GM23248 (cell line): Measurements from ENCODE around the gene ZNF76. TPM values are rescaled to one million over a fixed set of nuclear protein-coding genes. Genes with fewer than 3 reads are reported as not detected.

Source experiments
- DNase-seq: peaks from one replicate; pipeline ENCODE4 v3.0.0-alpha.2; 2015
- H2AFZ ChIP-seq: fragments of 200-600 bp; sonication (generic); 2 replicates; pipeline ENCODE4 v1.6.1; 2016; ENCODE audit warnings: antibody characterized with exemption
- H3F3A ChIP-seq: fragments of 200-600 bp; sonication (generic); 2 replicates; pipeline ENCODE4 v1.6.1; 2016; ENCODE audit warnings: mild to moderate bottlenecking, antibody characterized with exemption, mixed run types; ENCODE audit not compliant: insufficient read depth
- H3K27ac ChIP-seq: fragments of 200-600 bp; sonication (generic); 2 replicates; pipeline ENCODE4 v1.5.1; 2016; ENCODE audit warnings: mild to moderate bottlenecking
- H3K27me3 ChIP-seq: fragments of 200-600 bp; sonication (generic); replicated peaks from 2 replicates; pipeline ENCODE4 v1.6.1; 2016; ENCODE audit warnings: mild to moderate bottlenecking; ENCODE audit not compliant: insufficient read depth
- H3K36me3 ChIP-seq: fragments of 200-600 bp; sonication (generic); 2 replicates; pipeline ENCODE4 v1.6.1; 2016; ENCODE audit warnings: low read depth, mild to moderate bottlenecking
- H3K4me1 ChIP-seq: fragments of 200-600 bp; sonication (generic); 2 replicates; pipeline ENCODE4 v1.6.1; 2016; ENCODE audit warnings: mild to moderate bottlenecking; ENCODE audit not compliant: insufficient read depth
- H3K4me2 ChIP-seq: fragments of 200-600 bp; sonication (generic); one replicate; pipeline ENCODE4 v1.6.1; 2016; ENCODE audit warnings: mild to moderate bottlenecking; ENCODE audit not compliant: unreplicated experiment
- H3K4me3 ChIP-seq: fragments of 200-600 bp; sonication (generic); 2 replicates; pipeline ENCODE4 v1.5.1; 2016; ENCODE audit warnings: mild to moderate bottlenecking
- H3K79me2 ChIP-seq: fragments of 200-600 bp; sonication (generic); 2 replicates; pipeline ENCODE4 v1.6.1; 2016; ENCODE audit warnings: mild to moderate bottlenecking; ENCODE audit not compliant: insufficient read depth
- H3K9ac ChIP-seq: fragments of 200-600 bp; sonication (generic); 2 replicates; pipeline ENCODE4 v1.6.1; 2016; ENCODE audit warnings: mild to moderate bottlenecking
- H3K9me2 ChIP-seq: fragments of 200-600 bp; sonication (generic); 2 replicates; pipeline ENCODE4 v1.6.1; 2016; ENCODE audit warnings: mixed run types, mild to moderate bottlenecking, moderate library complexity; ENCODE audit not compliant: insufficient read depth
- H3K9me3 ChIP-seq: fragments of 200-600 bp; sonication (generic); one replicate; pipeline ENCODE4 v1.6.1; 2017; ENCODE audit warnings: low read depth
- H4K20me1 ChIP-seq: fragments of 200-600 bp; sonication (generic); 2 replicates; pipeline ENCODE4 v1.6.0; 2016; ENCODE audit not compliant: insufficient read depth
- EZH2 ChIP-seq: fragments of 200-600 bp; sonication (generic); IDR thresholded peaks from 2 replicates; pipeline ENCODE4 v1.6.1; 2018; ENCODE audit warnings: antibody characterized with exemption, mild to moderate bottlenecking; ENCODE audit not compliant: insufficient read depth, poor library complexity, severe bottlenecking
- EZH2phosphoT487 ChIP-seq: fragments of 200-600 bp; sonication (generic); IDR thresholded peaks from 2 replicates; pipeline ENCODE4 v1.6.1; 2018; ENCODE audit warnings: antibody characterized with exemption, moderate library complexity, mild to moderate bottlenecking, low read depth; ENCODE audit not compliant: insufficient read depth
- WGBS, 2 experiments: methylation state at CpG; one replicate each; pipeline ENCODE4 v1.1.6; 2015 to 2017; ENCODE audit warnings: low lambda C conversion rate in 2 of 2, low coverage in 1 of 2; ENCODE audit errors: missing lambda C conversion rate in 2 of 2; 5-methylcytosine and 5-hydroxymethylcytosine counted together
- in situ Hi-C: fragments of 300-500 bp; cut with MboI; formaldehyde crosslinking; loops from 2 replicates; pipeline ENCODE4 v1.15.0; 2020
- polyA plus RNA-seq: library from polyadenylated mRNA; unstranded; fragments of >200 nt; fragmentation: Nextera tagmentation; extraction: Ambion mirVana; gene quantifications from 2 replicates; pipeline ENCODE4 v1.2.1, GENCODE V29; 2016
- total RNA-seq: library from RNA; depleted of rRNA; stranded (reverse); fragments of >200 nt; shearing (Covaris generic); gene quantifications from 2 replicates; pipeline ENCODE4 v1.2.3, GENCODE V29; 2014

Gene ZNF76
- total and polyA plus RNA-seq, 2 experiments from 2014 or later, result 14.3 to 15.9 TPM

DNA sequence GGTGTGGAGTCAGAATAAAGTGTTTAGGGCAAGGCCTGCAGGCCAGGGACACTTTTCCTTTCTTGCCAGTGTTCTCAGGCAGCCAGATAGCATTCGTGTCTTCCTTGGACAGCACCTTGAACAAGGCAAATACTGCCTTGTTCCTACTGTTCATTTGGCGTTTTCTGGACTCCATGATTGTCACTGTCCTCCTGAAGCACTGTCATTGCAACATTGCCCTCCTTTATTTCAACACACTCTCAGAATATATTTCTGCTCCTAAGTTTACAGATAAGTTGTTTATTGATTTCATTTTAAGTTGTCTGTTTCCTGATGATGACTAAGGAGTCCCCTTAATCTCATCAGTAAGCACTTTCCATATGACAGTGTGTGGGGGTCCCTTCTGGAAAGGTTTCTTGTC is 22.9 kb downstream of the ZNF76 start:
- no peak overlapping the region for H3K4me2 ChIP-seq
- H3K9me2 ChIP-seq, result no peaks in the 10 kb centered on the region
- in situ Hi-C loops, result no loop called here
- 83 to 91% methylated on average over 2 of the region's 2 CpGs for WGBS, 2 experiments
- no peaks in the 10 kb centered on the region for H4K20me1 ChIP-seq
- no peak overlapping the region for H3K9ac ChIP-seq
- H2AFZ ChIP-seq, result no peak overlapping the region
- 0 out of 2 replicates have a peak, but pooled peaks cover 4% of the 10 kb centered on the region for H3K36me3 ChIP-seq
- TF ChIP-seq EZH2 (no peak), EZH2phosphoT487 (no peak)
- DNase-seq, result no peak
- peaks cover 6% of the 10 kb centered on the region; the same call in 1 of the 2 replicates for H3F3A ChIP-seq
- H3K9me3 ChIP-seq, result no peaks in the 10 kb centered on the region
- H3K27ac ChIP-seq, result no peak overlapping the region
- no peaks in the 10 kb centered on the region for H3K27me3 ChIP-seq
- no peak overlapping the region for H3K4me3 ChIP-seq
- H3K79me2 ChIP-seq, result no peaks in the 10 kb centered on the region
- no peaks in the 10 kb centered on the region for H3K4me1 ChIP-seq

GRCh38 chr6:35283361-35283760 is 23.8 kb downstream of the ZNF76 start:
- no peaks in the 10 kb centered on the region for H3K79me2 ChIP-seq
- H3K9me2 ChIP-seq, result no peaks in the 10 kb centered on the region
- no peaks in the 10 kb centered on the region for H4K20me1 ChIP-seq
- no peak overlapping the region for H3K9ac ChIP-seq
- H3K4me1 ChIP-seq, result 0 out of 2 replicates have a peak, but pooled peaks cover 5% of the 10 kb centered on the region
- no peak overlapping the region for H3K27ac ChIP-seq
- peaks cover 11% of the 10 kb centered on the region; the same call in 1 of the 2 replicates for H3F3A ChIP-seq
- no peaks in the 10 kb centered on the region for H3K9me3 ChIP-seq
- no peak overlapping the region for H3K4me3 ChIP-seq
- no peak overlapping the region for H3K4me2 ChIP-seq
- no peak for DNase-seq
- no peaks in the 10 kb centered on the region for H3K27me3 ChIP-seq
- 87 to 94% methylated on average over 2 of the region's 2 CpGs for WGBS, 2 experiments
- TF ChIP-seq EZH2 (no peak), EZH2phosphoT487 (no peak)
- 0 out of 2 replicates have a peak, but pooled peaks cover 7% of the 10 kb centered on the region for H3K36me3 ChIP-seq
- H2AFZ ChIP-seq, result no peak overlapping the region
- in situ Hi-C loops, result no loop called here

DNA sequence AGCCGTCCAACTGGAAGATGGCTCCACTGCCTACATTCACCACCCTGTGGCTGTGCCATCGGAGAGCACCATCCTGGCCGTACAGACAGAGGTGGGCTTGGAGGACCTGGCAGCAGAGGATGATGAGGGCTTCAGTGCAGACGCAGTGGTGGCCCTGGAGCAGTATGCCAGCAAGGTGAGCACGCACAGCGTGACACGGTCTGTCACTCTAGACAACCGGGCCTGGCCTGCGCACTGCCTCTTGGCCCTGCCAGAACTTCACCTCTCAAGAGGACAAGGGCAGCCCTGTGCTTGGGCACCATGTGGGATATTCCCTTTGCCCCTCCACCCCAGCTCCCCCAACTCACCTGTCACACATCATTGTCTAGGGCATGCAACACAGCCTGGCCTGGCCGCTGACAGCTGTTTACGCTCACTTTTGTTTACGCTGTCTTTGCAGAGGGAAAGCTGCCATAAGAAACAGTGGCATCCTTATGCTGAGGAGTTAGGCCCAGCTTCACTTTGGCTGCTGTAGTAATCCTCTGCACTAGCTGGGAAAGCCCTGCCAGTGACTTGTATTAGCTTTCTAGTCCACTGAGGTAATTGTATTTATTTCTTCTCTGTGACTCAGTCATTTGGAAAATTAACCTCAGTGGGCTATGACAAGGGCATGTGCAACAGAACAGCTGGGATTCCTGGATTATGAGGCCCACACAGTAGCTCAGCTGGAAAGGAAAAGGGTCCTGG is 28.3 kb downstream of the ZNF76 start:
- H3K27me3 ChIP-seq, result no peaks in the 10 kb centered on the region
- H3K27ac ChIP-seq, result no peak overlapping the region
- peak; percentile 73 for DNase-seq
- H3K79me2 ChIP-seq, result no peaks in the 10 kb centered on the region
- H3K9me2 ChIP-seq, result no peaks in the 10 kb centered on the region
- H3F3A ChIP-seq, result peaks cover 11% of the 10 kb centered on the region; the same call in 1 of the 2 replicates
- H3K9me3 ChIP-seq, result no peaks in the 10 kb centered on the region
- no peak overlapping the region for H3K4me3 ChIP-seq
- H3K36me3 ChIP-seq, result peaks cover 8% of the 10 kb centered on the region; the same call in 1 of the 2 replicates
- 0 out of 2 replicates have a peak, but pooled peaks cover 5% of the 10 kb centered on the region for H3K4me1 ChIP-seq
- no peaks in the 10 kb centered on the region for H4K20me1 ChIP-seq
- in situ Hi-C loops, result no loop called here
- 76 to 83% methylated on average over 12 of the region's 12 CpGs for WGBS, 2 experiments
- no peak overlapping the region for H2AFZ ChIP-seq
- H3K9ac ChIP-seq, result no peak overlapping the region
- TF ChIP-seq EZH2phosphoT487 (no peak), EZH2 (no peak)
- no peak overlapping the region for H3K4me2 ChIP-seq

DNA sequence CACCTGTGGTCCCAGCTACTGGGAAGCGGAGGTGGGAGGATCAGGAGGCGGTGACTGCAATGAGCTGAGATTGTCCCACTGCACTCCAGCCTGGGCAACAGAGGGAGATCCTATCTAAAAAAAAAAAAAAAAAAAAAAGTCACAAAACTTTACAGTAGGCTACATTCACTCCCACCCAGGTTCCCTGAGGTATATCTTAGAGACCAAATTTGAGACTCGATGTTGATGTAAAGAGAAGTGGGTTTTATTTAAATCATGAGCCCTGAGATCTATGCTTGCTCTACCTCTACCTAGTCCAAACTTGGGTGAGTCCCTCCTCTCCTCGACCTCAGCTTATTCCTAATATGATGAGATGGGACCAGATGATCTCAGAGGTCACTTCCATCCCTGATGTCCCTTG is 29.3 kb downstream of the ZNF76 start:
- Histone ChIP-seq H3K4me1 (0 out of 2 replicates have a peak, but pooled peaks cover 5% of the 10 kb centered on the region), H3K9me2 (no peaks in the 10 kb centered on the region), H3K36me3 (peaks cover 8% of the 10 kb centered on the region; the same call in 1 of the 2 replicates), H4K20me1 (no peaks in the 10 kb centered on the region), H2AFZ (no peak overlapping the region), H3K4me2 (no peak overlapping the region), H3K27ac (no peak overlapping the region), H3K27me3 (no peaks in the 10 kb centered on the region), H3F3A (peaks cover 11% of the 10 kb centered on the region; the same call in 1 of the 2 replicates), H3K4me3 (no peak overlapping the region), H3K79me2 (no peaks in the 10 kb centered on the region), H3K9ac (no peak overlapping the region), H3K9me3 (no peaks in the 10 kb centered on the region)
- in situ Hi-C loops, result no loop called here
- WGBS, 2 experiments, result 74 to 75% methylated on average over 4 of the region's 4 CpGs
- DNase-seq, result no peak
- TF ChIP-seq EZH2phosphoT487 (no peak), EZH2 (no peak)
